ENCODE data around the gene FKBP5.
"Not testable (repeated sequence)": the region's sequence is repeated elsewhere in the genome, so short reads cannot be mapped to it uniquely, and the experiment has no call there.

The FKBP5 gene

DNA sequence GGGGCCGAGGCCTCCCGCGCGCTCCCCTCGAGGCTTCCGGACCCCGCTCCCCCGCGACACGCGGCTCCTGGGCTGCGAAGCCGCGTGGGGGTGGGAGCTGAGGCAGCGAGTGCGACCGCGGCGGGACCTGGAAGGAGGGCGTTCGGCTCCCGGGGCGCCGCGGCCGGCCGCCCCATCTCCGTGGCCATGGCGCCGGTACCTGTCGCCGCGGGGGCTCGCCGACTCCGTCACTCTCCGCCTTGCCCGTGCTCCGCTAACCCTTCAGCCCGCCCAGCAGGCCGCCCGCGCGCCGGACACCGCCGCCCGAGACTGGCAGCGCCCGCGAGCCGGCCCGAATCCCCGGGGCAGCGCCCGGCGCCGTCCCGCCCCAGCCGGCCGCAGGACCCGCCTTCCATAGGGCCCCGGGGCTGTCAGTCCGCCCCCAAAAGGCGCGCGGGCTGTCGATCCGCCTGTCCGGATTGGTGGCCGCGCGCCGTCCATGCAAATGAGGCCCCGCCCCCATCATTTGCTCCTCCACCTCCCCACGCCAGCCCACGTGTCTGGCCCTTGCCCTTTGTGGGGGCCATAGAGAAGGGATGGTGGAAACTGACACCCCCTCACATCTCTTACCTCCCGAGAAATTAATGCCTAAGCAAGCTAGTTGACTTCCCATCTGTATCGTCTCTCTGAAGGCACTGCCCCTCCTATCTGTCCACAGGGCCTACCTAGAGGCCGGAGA lies at the start of gene FKBP5:
Gene FKBP5 (minus strand): TSS at position 311 of the 718 bp plus-strand sequence. CDS start 46,091 bp downstream, outside the sequence.
- no peak for FAIRE-seq

DNA sequence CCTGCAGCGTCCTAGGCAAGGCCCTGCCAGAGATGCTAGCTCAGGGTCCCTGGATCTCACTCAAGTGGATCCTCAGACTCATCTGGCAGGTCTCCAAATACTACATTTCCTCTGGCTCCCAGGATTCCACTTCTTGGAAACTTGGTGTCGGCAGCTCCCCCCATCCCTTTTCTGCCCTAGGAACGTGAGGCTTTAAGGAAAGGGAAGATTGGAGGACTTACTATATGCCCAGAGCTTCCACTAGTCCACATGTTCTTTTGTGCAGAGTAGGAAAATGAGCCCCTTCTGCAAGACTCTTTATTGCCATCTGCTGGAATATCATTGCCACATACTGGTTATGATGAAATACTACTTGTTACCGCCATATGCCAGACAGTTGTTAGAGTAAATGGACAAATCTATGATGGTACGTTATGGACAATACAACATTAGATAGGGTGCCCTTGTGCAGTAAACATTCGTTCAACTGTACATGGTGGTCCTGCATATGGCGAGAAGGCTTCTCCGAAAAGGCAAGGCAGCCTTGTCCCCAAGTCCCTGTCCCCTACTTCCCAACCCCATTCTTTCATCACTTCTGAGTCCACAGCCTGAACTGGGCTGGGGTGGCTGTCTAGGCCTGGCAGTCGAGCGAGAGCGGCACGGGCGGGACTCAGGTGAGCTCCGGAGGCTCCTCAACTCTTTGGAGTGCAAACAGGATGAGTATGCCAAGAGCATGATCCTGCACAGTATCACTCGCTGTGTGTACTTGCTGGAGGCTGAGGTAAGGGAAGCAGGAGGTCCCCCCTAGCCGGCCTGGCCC lies 48.9 kb upstream of the FKBP5 start:
- peak; percentile 88 for FAIRE-seq

DNA sequence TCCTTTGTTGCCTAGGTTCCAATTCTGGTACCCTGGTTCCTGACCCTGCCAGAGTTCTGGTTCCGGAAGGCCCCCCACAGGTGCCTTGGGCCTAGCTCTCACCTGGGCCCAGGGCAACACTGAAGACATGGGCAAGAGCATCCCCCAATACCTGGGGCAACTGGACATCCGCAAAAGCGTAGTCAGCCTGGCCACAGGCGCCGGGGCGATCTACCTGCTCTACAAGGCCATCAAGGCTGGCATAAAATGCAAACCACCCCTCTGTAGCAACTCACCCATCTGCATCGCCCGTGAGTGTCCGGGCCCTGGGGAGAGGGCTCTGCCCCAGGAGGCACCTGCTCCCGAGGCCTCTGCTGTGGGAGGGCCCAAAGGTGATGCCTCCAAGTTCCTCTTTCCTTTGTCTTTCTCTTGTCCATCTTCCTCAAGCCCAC lies 48.3 kb upstream of the FKBP5 start, which contains the start of gene ARMC12:
Gene ARMC12 (plus strand): TSS at position 51 of the 431 bp plus-strand sequence. CDS start 77 bp downstream, at position 128.
- FAIRE-seq: no peak

DNA sequence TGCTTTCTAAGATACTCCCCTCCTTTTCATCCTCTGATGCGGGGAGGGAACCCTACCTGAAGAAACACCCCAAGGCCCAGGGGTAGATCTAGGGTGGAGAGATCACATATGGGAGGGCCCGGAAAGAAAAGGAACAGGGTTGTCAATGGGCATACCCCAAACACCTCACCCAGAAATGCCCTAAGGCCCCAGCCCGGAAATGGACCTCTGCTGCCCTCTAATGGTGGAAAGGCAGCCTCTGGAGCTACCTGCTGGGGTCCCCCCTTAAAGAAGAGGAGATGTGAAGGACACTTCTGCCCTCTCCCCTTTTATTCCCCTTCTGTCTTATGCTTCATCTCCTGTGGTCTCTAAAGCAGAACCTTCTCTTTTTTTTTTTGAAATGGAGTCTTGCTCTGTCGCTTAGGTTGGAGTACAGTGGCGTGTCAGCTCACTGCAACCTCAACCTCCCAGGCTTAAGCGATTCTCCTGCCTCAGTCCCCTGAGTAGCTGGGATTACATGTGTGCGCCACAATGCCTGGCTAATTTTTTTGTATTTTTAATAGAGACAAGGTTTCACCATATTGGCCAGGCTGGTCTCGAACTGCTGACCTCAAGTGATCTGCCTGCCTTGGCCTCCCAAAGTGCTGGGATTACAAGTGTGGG lies 47.7 kb upstream of the FKBP5 start:
- FAIRE-seq: no peak

DNA sequence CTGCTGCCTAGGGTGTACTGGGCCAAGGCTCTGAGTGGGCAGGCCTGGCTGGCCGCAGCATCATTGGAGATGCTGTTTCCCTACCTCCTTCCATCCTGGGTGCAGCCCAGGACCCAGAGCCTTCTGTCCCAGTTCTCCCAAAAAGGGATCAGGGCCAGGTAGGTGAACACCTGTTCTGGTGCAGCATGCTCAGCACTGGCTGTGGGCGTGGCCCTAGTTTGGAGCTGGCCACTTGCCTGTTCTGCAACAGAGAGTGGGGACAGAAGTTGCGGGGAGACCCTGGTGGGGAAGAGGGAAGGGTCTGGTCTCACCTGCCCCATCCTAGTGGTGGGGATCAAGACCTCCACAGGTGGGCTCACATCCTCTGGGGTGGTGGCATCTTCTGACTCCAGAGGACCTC lies 46.7 kb upstream of the FKBP5 start:
- FAIRE-seq: no peak

DNA sequence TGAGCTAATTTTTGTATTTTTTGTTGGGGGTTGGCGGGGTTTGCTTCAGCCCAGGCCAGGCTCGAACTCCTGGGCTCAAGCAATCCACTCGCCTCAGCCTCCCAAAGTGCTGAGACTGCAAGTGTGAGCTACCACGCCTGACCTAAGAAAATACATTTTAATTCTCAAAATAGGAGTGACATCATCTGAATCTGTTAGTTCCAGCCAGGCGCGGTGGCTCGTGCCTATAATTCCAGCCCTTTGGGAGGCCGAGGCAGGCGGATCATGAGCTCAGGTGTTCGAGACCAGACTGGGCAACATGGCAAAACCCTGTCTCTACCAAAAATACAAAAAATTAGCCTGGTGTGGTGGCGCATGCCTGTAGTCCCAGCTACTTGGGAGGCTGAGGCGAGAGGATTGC lies 45.6 kb upstream of the FKBP5 start:
- not testable (repeated sequence) for FAIRE-seq

DNA sequence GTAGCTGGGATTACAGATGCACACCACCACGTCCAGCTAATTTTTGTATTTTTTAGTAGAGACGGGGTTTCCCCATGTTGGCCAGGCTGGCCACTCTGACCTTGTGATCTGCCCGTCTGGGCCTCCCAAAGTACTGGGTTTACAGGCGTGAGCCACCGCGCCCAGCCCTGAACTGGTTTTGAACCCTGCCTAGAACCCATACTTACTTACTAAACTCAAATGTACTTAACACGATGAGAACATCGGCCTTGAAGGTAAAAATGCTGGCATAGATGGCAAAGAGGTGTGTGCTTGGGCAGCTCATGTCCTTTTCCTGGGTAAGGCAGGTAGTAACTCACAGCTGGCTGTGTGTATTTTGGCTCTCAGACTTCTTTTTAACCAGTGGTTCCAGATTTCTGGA lies 44.9 kb upstream of the FKBP5 start:
- no peak for FAIRE-seq

DNA sequence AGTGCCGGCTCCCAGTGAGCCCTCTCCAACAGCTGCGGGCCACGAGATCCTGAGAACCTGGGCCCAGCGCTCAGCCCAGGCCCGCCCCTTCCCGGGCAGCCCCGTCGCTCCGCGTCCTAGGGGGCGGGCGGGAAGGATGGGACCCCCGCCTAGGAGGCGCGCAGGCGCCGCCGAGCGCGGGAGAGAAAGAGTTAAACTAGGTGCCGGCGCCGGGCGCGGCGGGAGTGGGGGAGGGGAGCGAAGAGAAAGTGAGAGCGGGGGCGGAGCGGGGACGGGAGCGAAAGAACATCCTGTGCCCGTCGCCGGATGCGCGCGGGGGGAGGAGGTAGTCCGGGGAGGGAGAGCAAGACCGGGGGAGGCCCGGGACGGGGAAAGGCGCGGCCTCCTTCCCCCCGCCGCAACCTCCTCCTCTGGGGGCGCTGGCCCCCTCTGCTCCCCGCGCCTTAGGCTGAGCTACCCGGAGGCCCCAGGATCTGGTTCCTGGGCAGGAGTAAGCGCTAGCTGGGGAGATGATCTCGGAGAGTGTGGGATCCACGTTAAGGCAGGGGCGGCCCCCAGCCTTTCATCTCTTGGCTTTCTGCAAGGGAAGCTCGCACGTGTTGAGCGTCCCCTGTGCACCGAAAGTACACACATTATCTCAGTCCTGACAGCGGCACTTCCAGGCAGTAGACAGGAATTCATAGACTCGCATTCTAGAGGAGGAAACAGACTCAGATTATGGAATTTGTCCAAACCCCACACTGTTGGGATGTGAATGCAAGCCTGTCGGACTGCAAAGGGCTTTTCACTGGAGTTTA lies 43.2 kb upstream of the FKBP5 start:
- FAIRE-seq: no peak

DNA sequence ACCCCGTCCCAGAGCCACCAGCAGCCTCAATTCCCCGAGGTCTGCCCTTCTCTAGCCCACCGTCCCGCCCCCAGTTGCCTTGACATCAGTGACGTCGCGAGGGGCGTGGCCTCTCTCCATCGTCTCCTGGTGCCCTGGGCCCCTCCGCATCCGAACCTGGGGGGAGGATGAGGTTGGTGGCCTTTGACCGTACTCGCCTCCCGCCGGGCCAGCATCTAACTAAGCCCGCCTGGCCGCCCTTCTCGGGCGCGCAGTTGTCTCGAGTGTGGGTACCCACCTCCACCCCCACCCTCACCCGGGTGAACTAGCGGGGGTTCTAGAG lies 42.7 kb upstream of the FKBP5 start:
- FAIRE-seq: no peak

DNA sequence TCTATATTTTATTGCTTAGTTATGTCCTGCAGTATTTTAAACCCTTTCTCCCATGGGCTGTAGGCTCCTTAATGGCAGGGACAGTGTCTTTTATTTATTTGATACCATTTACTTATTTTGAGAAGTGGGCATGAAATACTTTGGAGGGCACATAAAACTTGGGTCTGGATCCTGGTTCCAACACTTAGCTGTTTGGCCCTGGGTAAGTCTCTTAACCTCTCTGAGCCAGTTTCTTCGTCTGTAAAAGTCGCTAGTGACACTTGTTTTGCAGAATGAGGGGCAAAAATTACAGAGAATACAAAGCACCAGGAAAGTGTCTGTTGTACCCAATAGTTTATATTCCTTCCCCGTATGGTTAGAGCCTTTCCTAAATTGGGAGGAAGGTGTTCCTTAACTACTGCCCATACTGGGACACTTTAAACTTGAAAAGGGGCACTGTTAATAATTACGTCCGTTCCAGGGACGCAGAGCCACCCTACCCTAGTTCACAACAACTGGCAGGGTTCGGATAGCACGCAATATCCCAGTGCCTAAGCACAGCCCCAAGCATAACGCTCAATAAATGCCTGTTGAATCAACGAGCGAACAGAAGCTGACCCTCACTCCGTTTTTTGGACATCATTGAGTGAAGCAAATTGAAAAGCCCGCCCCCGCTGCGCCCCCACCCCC lies 42.2 kb upstream of the FKBP5 start:
- FAIRE-seq: no peak

DNA sequence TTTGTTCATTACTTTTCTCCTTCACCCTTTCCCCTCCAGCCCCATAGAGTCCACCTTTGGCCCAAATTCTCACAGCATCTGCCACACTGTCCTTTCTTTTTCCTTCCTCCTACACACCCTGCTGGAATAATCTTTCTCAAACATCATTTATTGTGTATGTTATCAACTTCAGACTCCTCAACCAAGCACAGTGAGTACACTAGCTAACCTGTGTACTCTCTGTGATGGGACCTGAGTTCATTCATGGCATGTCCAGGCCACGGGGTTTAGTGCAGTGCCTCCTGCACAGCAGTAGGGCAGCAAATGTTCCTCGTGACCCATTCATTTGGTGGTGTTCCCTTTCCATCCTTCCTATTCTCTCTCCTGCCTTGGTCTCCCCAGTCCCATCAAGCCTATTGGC lies 41.0 kb upstream of the FKBP5 start:
- FAIRE-seq: no peak

DNA sequence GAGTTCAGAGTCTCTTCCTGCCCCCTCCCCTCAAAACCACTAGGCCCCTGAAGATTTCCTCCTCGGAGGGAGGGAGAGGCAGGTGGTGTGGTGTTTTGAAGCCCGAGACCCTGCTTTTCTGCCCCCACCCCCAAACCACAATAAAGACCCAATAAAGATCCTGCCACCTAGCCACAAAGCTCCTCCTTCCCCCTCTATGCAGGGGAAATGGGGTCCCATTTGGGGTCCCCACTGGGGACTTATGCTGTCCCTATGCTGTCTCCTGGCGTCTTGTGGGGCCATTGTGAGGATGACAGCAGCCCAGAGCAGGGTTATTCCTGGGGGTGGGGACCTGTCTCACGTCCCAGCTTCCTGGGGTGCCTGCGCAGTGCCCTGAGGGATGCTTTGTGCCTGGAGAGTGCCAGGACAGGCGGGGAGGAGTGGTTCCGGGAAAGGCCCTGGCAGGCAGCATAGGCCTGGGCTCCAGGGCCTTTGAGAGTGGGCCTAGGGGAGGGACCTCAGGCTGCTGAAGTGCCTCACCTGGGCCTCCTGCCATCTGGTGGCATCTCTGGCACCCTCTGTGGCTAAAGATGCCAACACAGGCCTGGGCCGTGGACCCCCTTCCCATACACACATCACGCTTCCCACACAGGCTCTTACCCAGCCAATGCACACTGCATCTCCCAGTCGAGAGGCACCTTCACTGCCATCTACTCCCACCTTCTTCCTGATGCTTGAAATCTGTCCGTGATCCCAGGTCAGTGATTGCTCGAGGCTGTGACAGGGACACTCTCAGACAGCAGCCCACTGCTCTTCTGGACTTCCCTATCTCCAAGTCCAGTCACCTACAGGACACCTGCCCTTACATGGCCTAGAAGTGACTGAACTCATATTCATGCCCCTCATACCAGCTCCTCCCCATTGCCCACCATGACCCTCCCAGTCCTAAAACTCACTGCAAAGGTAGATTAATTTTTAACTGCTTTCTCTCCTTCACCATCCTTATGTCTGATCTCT lies 40.3 kb upstream of the FKBP5 start:
- no peak for FAIRE-seq

DNA sequence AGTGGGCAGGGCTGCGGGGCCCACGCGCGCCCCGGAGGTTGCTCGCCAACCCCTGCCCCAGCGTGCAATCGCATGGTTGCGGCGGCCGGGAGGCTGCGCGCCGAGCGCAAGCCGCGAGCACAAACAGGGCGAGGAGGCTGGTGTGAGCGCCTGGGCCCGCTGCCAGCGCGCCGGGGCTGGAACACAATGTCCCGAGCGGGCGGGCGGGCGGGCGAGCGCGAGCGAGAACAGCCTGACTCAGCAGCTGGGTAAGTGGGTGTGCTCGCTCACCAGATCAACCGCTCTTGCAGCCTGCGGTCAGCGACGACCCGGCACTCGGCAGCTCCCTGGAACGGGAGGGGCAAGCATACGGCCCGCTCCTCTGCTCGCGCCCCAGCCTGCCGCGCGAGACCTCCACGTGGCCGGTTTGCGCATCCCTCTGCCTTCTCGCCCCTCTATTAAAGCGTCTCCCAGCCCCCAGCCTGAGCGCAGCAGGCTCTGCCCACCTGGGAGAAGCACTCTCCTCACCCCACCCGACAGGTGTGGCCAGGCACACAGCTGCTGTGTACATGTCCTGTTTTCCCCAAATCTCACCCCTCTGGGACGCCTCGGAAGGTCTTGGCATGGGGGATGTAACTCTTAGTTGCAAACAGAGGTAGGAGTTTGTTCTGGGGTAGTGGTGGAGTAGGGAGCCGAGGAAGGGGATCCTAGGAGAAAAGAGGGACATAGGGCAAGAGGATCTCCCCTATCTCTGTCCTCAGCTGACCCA lies 39.4 kb upstream of the FKBP5 start:
- no peak for FAIRE-seq

DNA sequence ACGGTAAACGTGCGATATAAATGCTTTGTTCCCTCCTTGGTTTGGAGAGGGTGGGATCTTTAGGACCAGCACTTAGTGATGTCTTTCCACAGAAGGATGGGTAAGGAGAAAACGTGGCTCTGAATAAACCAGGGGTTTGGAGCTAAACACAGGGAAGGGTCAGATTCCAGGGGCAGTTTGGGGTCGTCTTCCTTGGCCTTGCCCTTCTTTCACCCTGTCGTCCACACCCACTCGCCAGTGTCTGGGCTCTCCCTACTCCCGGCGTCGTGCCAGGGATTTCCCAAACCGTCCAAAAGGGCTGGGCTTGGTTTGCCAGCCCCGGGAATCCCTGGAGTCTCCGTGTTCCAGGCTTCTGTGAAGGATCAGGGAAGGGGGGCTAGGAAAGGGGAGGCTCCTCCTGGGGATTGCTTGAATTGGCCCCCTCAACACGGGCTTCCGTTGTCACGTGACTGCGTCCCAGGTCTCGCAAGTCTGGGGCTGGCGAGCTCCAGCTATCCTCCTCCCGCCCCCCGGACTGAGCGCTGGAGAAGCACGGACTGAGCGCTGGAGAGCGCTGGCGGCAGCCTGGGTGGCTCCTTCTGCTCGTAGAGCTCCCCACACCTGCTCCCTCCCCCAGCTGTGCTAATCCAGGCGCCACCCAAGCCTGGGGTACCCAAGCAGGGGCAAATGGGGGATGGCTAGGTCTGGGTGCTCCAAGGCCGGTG lies 38.7 kb upstream of the FKBP5 start:
- FAIRE-seq: no peak

DNA sequence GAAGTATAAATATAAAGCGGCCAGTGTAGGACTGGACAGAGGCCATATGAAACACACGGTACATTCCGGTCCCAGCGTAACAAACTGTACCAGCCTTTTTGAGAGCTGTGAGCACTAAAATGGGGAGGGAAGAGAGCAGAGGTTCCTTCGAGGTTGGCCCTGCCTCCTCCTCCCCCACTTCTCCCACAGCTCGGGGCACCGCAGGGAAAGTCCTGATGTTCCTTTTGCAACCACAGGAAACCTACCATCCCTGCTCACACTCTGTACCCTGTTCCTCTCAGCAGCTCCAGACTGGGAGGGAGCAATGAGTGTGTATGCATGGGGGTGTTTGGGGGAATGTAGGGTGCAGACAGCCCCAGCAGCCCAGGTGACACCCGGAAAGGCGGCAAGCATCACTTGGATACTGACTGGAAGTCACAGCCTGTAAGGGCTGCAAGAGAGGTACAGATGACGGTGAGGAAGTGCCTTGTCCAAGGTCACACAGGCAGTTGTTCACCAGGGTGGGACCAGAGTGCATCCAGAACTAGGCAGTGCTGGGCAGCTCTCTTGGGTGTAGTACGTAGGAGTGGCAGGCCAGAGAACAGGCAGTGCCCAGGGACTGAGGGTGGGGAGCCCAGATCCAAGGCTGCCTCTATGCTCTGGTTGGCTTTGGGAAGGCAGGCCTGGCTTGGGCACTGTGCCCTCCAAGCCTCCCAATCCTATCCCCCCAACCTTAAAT lies 37.2 kb upstream of the FKBP5 start:
- FAIRE-seq: no peak

DNA sequence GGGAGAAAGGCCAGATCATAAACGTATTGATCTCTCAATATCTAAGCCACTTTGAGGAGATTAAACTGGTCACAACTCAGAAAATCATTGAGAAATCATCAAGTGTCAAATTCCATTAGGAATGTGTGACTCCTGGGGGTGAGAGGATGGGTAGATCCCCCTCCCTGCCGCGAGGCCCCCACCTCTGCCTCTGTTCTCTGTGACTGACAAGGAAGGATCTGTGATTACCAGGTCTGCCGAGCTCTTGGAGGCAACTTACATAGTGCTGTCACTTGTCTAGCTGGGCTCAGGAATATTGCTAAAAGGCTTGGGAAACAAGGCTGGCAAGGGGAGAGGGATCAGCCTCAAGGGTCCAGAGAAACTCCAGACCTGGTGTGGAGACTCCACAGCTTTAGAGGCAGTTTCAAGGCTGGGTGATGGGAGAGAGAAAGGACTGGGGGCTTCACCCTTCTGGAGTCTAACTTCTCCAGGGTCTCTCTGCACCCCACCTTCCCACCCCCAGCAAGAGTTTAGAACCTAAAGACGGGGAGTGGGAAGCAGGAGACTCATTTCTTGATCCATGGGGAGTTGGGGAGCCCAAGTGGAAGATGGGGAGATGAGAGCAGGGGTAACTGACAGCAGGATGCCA lies 36.5 kb upstream of the FKBP5 start:
- FAIRE-seq: no peak

DNA sequence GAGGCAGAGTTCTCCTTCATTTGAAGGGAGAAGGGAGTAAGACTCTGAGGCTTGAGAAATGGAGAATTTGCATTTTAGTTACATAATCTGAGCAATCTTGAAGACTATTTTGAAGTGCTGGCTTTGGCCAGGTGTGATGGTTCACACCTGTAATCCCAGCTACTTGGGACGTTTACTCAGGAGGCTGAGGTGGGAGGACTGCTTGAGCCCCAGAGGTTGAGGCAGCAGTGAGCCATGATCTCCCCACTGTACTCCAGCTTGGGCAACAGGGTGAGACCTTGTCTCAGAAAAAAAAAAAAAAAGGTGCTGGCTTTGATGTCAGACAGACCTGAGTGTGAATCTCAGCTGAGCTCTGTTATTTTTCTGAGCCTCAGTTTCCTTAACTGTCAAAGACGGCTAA lies 35.8 kb upstream of the FKBP5 start:
- no peak for FAIRE-seq

DNA sequence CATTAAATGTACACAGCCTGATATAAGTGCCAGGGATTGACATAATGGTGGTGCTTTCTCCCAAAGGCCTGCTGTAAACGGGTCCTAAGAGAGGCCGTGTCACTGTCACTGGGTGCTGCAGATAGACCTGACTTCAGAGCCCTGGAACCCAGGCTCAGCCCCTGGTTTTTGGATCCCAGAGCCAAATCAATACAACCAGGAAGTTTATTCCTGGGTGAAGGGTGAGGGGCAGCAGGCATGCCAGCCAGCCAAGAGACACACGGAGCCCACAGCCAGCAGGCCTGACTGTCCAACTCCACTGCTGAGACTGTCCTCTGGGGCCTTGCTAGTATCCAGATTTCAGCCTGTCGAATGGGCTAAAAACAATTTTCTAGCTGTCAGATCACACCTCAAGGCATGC lies 35.3 kb upstream of the FKBP5 start:
- FAIRE-seq: no peak

DNA sequence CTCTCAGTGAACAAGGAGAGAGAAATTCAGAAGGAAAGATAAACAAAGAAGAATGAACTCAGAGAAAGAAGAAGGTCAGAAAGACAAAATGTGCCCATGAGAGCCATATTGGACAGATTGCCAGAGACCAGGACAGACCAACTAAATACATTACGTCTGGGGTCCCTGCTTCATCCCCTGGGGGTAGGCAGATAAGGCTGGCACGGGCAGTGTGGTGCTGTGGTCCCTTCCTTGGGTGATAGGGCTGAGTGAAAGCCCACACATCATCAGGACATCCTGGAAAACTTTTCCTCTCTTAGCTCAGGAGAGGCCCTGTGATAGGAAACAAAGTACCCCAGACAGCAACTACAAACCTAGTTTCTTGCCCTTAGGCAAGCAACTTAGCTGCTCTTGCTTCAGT lies 34.9 kb upstream of the FKBP5 start:
- FAIRE-seq: no peak
